D341Med (cell line): ENCODE measurements around the gene DNAAF6.

Experiments
- DNase-seq: peaks from one replicate; pipeline ENCODE4 v3.0.0; 2012; ENCODE audit warnings: low spot score

The DNAAF6 gene

GRCh38 chrX:107293056-107293455 is 86.6 kb downstream of the DNAAF6 start:
- no peak for DNase-seq
